Astrocyte (in vitro differentiated cells and primary cell): ENCODE measurements around the gene NECAP2.

ENCODE experiments used
- CTCF ChIP-seq: IDR thresholded peaks from 2 replicates; pipeline ENCODE4 v1.5.1; 2011; ENCODE audit warnings: low read depth, mild to moderate bottlenecking, inconsistent platforms, low read length, moderate library complexity; ENCODE audit not compliant: insufficient read depth
- EZH2 ChIP-seq: IDR thresholded peaks from 2 replicates; pipeline ENCODE4 v1.6.1; 2012; ENCODE audit warnings: mild to moderate bottlenecking, low read length, inconsistent platforms; ENCODE audit not compliant: insufficient read depth

GRCh38 chr1:16503494-16503893 is 63.0 kb downstream of the NECAP2 start:
- TF ChIP-seq CTCF = no peak
- TF ChIP-seq EZH2 = no peak
